Hematopoietic multipotent progenitor cell treated with erythropoietin and hydrocortisone succinate and interleukin-3 and kit ligand, for 15 days (in vitro differentiated cells): ENCODE measurements around the gene PKIG.
"Not testable (repeated sequence)": the region's sequence is repeated elsewhere in the genome, so short reads cannot be mapped to it uniquely, and the experiment has no call there.

ENCODE experiments used
- DNase-seq: peaks from one replicate; pipeline ENCODE4 v3.0.0-alpha.2; 2015; ENCODE audit warnings: low spot score

PKIG gene

DNA sequence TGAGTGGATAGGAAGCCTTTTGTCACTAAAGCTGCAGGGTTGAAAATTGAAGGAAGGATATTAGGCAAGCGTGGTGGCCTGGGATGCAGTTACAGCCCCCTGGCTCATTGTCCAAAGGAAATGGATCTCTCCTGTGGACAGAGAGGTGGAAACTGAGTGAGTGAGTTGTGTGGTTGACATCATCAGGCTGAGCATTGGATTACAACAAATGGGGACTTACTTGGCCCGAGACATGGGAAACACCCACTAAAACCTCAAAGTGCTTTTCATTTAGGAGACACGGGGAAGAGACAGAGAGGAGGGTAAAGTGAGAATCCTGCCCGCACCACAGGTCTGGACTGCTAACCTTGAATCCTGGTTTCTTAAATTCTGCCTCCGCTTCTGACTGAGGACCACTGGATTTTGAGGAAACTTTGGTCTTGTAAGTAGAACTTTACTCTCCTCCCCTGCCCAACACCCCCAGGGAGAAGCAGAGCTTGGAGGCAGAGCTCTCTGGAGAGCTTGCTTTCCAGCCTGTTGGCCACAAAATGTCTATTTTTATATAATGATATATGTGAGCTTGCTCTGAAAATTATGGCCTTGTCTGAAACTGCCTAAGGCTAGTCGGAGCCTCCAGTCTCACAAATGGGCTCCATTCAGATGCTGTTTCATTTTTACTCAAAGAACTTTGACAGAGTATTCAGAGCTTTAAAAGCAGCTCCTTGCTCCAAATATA is at the start of gene PKIG:
PKIG (plus strand) TSS at position 269 of the 715 bp plus-strand sequence. CDS start 31,978 bp downstream, outside the sequence.
- no peak for DNase-seq

GRCh38 chr20:44532981-44533331 is 49.4 kb upstream of the PKIG start:
- DNase-seq = peak; percentile 37

- peak; percentile 62 for DNase-seq
Measured at GRCh38 chr20:44533928-44534327, 48.5 kb upstream of the PKIG start.

DNA sequence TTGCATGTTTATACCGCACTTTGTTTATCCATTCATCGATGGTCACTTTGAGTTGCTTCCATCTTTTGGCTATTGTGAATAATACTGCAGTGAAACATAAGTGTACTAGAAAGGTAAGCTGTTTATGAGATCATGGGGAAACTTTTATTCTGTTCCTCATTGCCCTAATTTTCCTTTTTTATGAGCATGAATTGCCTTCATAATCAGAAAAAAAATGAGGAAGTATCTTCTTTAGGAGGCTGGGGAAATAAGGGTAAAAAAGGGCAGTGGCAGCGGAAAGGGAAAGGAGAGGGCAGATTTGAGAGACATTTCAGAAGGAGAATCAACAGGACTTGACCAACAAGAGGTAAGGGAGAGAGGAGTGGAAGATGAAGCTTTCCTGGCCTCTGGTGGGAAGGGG is 46.2 kb upstream of the PKIG start:
- DNase-seq = no peak

- DNase-seq = no peak
Measured at GRCh38 chr20:44537993-44538392, 44.4 kb upstream of the PKIG start.

GRCh38 chr20:44540834-44541233 is 41.5 kb upstream of the PKIG start:
- DNase-seq = no peak

- no peak for DNase-seq
Measured at GRCh38 chr20:44541992-44542391, 40.4 kb upstream of the PKIG start.

DNA sequence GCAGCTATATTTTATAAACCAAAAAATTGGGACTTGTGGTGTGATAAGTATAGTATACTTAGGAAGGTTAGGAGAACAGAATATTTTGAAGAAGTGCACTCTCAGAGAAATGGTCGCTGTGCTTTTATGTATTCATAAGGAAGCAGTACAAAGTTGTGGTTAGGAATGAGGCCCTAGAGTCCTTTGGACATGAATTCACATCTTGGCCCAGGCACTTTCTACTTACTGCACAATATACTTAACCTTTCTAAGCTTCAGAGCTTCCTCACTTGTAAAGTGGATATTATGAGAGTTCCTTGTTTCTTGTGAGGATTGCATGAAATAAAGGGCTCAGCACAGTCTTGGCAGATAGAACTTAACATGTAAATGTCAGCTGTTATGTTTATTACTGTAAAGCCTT is 39.5 kb upstream of the PKIG start:
- DNase-seq = no peak

- DNase-seq = peak; percentile 47
Measured at GRCh38 chr20:44543358-44543757, 39.0 kb upstream of the PKIG start.

DNA sequence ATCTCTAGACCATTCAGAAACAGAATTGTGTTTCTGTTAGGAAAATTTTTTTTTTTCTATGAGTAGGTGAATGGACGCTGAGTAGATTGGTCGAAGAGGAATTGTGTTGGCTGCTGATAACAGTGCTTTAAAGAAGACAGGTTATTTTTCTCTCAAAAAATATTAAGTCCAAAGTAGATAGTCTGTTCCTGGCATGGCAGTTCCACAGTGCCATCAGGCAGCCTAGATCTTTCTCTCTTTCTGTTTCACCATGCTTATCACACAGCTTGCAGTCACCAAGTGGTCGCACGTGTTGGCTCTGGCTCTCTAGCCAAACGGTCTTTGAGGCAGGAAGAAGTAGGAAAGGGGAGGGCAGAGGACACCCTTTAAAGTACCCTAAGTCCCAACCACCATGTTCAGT is 38.1 kb upstream of the PKIG start:
- peak; percentile 85 for DNase-seq

DNA sequence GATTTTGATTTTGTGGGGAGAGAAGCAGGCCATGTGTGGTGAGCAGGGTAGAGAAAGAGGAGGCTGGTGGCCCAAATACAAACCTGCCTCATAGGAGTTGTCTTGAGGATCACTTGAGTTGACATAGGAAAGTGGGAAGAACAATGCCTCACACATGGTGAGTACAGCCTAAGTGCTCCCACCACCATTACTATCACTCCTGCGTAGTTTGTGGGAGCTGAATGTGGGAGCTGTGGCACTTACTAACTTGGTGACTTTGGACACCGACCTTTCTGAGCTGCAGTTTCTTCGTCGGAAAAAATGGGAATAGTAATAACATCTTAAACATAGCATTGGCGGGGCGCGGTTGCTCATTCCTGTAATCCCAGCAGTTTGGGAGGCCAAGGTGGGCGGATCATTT is 35.0 kb upstream of the PKIG start:
- DNase-seq = no peak

- peak; percentile 21 for DNase-seq
Measured at GRCh38 chr20:44549123-44549522, 33.3 kb upstream of the PKIG start.

- DNase-seq = peak; percentile 34
Measured at GRCh38 chr20:44552050-44552449, 30.3 kb upstream of the PKIG start.

GRCh38 chr20:44552568-44552949 is 29.8 kb upstream of the PKIG start:
- no peak for DNase-seq

GRCh38 chr20:44552950-44553908 is 29.1 kb upstream of the PKIG start:
- peak; percentile 55 for DNase-seq

GRCh38 chr20:44559302-44559701 is 23.1 kb upstream of the PKIG start:
- DNase-seq = no peak

GRCh38 chr20:44560229-44560628 is 22.1 kb upstream of the PKIG start:
- no peak for DNase-seq

DNA sequence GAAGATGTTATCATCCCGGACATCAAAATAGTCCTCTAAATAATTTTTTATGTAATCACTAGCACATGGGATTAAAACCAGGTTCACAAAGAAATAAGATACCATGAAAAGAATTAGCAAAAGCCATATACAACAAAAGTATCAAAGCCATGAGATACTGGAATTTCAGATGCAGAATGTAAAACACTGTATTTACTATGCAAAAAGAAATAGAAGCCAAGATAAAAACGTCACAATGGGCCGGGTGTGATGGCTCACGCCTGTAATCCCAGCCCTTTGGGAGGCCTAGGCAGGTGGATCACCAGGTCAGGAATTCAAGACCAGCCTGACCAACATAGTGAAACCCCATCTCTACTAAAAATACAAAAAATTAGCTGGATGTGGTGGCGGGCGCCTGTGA is 21.6 kb upstream of the PKIG start:
- not testable (repeated sequence) for DNase-seq

- DNase-seq = no peak
Measured at GRCh38 chr20:44561876-44562275, 20.5 kb upstream of the PKIG start.

DNA sequence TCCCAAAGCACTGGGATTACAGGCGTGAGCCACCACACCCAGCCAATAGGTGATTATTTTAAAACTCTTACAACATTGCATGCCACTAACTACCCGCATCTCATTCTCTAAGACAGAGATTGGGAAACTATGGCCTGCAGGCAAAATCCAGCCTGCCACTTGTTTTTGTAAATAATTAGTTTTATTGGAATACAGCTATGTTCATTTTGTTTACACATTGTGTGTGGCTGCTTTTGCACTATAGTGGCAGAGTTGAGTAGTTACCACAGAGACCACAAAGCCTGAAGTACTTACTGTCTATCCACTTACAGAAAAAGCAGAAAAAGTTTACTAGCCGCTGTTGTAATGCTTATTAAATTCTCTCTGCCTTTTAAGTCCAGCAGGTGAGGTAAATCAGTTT is 16.4 kb upstream of the PKIG start:
- no peak for DNase-seq

- DNase-seq = no peak
Measured at GRCh38 chr20:44566811-44567210, 15.6 kb upstream of the PKIG start.

GRCh38 chr20:44570367-44570766 is 12.0 kb upstream of the PKIG start:
- peak; percentile 43 for DNase-seq

- DNase-seq = no peak
Measured at GRCh38 chr20:44571362-44571988, 10.9 kb upstream of the PKIG start.
